ENCODE measurements around the gene CRYGN.
A peak's percentile ranks its signal among the peaks of the same experiment; 100 is the strongest.

Gene CRYGN

DNA sequence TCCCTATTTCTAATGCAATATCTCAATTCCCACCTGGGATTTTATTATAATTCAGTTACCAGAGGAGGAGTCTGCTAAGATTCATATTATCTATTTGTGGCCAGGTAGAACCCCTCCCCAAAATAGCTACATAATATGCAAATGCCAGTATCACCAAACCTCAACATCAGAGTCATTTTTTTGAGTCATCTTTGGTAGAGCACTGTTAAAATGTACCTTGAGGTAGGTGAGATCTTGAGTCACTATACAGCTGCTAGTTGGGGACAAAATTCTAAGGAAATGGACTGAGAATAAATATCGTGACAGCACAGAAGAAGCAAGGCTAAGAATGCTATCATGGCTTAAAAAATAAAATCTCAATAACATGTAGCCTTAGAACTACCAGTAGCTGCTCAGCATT, 4.7 kb upstream of the CRYGN start:
- Histone ChIP-seq H3K18ac (ENCODE audit: low read length) (no peak overlapping the region), H3K27ac (replicated peaks; ENCODE audit: low read length) (no peak overlapping the region), H3K4me1 (ENCODE audit: control insufficient read depth in 2 of 2, insufficient read depth in 1 of 2, low read depth in 1 of 2, low read length in 2 of 2) (peaks cover 6 to 7% of the 10 kb centered on the region in 2 donors), H3K4me2 (ENCODE audit: insufficient read depth, low read length, poor library complexity, severe bottlenecking) (no peak overlapping the region), H3K9me3 (replicated peaks in 1 of 2; ENCODE audit: control insufficient read depth in 2 of 2, insufficient read depth in 1 of 2, low read depth in 1 of 2, low read length in 2 of 2) (peaks cover 0 to 3% of the 10 kb centered on the region in 2 donors), H3K4ac (ENCODE audit: low read length) (no peak overlapping the region), H3K23ac (ENCODE audit: low read depth, low read length, poor library complexity) (no peak overlapping the region), H2AK5ac (ENCODE audit: low read depth, low read length) (no peak overlapping the region), H3K79me1 (ENCODE audit: low read depth, low read length) (no peaks in the 10 kb centered on the region), H4K91ac (ENCODE audit: low read depth, low read length, poor library complexity) (no peak overlapping the region), H2BK15ac (ENCODE audit: low read length) (no peak overlapping the region), H4K8ac (ENCODE audit: low read depth, low read length) (no peak overlapping the region), H2AFZ (ENCODE audit: low read length) (no peak overlapping the region), H3K4me3 (ENCODE audit: low read length in 2 of 2) (no peak overlapping the region), H2BK5ac (ENCODE audit: low read length) (no peak overlapping the region), H3K9ac (ENCODE audit: low read depth, low read length, poor library complexity) (no peak overlapping the region), H3K36me3 (replicated peaks in 1 of 2; ENCODE audit: control insufficient read depth in 2 of 2, insufficient read depth in 2 of 2, low read length in 2 of 2) (no peaks in the 10 kb centered on the region), H3K27me3 (ENCODE audit: control insufficient read depth in 3 of 3, insufficient read depth in 3 of 3, low read depth in 1 of 3, low read length in 3 of 3) (peaks cover 0 to 39% (median 17%) of the 10 kb centered on the region in 3 experiments), H2BK120ac (ENCODE audit: low read depth, low read length) (no peak overlapping the region), H2BK12ac (ENCODE audit: low read length) (no peak overlapping the region), H3K14ac (ENCODE audit: low read length) (no peak overlapping the region)
- DNase-seq (ENCODE audit: low spot score), result no peak
- WGBS, 2 donors (ENCODE audit: extremely low coverage in 2 of 2, insufficient read length in 2 of 2, insufficient replicate concordance in 1 of 2), result no CpG with 5 or more reads among the region's 1 CpG

DNA sequence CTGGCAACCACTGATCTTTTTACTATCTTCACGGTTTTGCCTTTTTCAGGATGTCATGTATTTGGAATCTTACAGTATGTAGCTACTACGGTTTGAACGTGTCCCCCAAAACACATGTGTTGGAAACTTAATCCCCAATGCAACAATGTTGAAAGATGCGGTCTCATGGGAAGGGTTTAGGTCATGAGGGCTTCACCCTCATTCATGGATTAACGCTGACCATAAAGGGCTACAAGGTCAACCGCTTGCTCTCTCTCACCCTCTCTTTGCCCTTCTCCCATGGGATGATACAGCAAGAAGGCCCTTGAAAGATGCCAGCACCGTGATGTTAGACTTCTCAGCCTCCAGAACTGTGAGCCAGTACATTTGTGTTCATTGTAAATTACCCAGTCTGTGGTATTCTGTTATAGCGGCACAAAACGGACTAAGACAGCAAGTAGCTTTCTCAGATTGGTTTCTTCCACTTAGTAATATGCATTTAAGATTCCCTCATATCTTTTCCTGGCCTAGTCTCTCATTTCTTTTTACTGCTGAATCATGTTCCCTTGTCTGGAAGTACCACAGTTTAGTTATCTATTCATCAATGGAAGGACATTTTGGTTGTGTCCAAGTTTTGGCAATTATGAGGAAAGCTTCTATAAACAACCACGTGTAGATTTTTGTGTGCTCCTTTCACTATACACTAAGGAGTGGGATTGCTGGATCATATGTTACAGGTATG, 3.0 kb upstream of the CRYGN start:
- Histone ChIP-seq H2BK5ac (ENCODE audit: low read length) (no peak overlapping the region), H3K4me2 (ENCODE audit: insufficient read depth, low read length, poor library complexity, severe bottlenecking) (no peak overlapping the region), H3K79me1 (ENCODE audit: low read depth, low read length) (no peaks in the 10 kb centered on the region), H2BK15ac (ENCODE audit: low read length) (no peak overlapping the region), H3K9me3 (replicated peaks in 1 of 2; ENCODE audit: control insufficient read depth in 2 of 2, insufficient read depth in 1 of 2, low read depth in 1 of 2, low read length in 2 of 2) (peaks cover 2 to 10% of the 10 kb centered on the region in 2 donors), H4K8ac (ENCODE audit: low read depth, low read length) (no peak overlapping the region), H2AFZ (ENCODE audit: low read length) (no peak overlapping the region), H4K91ac (ENCODE audit: low read depth, low read length, poor library complexity) (no peak overlapping the region), H3K27ac (replicated peaks; ENCODE audit: low read length) (no peak overlapping the region), H3K9ac (ENCODE audit: low read depth, low read length, poor library complexity) (no peak overlapping the region), H3K4me3 (ENCODE audit: low read length in 2 of 2) (no peak overlapping the region), H3K27me3 (ENCODE audit: control insufficient read depth in 3 of 3, insufficient read depth in 3 of 3, low read depth in 1 of 3, low read length in 3 of 3) (peaks cover 0 to 55% (median 11%) of the 10 kb centered on the region in 3 experiments), H2AK5ac (ENCODE audit: low read depth, low read length) (no peak overlapping the region), H2BK12ac (ENCODE audit: low read length) (no peak overlapping the region), H3K18ac (ENCODE audit: low read length) (no peak overlapping the region), H3K23ac (ENCODE audit: low read depth, low read length, poor library complexity) (no peak overlapping the region), H2BK120ac (ENCODE audit: low read depth, low read length) (no peak overlapping the region), H3K4me1 (ENCODE audit: control insufficient read depth in 2 of 2, insufficient read depth in 1 of 2, low read depth in 1 of 2, low read length in 2 of 2) (peaks cover 7 to 10% of the 10 kb centered on the region in 2 donors), H3K4ac (ENCODE audit: low read length) (no peak overlapping the region), H3K36me3 (replicated peaks in 1 of 2; ENCODE audit: control insufficient read depth in 2 of 2, insufficient read depth in 2 of 2, low read length in 2 of 2) (no peaks in the 10 kb centered on the region), H3K14ac (ENCODE audit: low read length) (no peak overlapping the region)
- no CpG with 5 or more reads among the region's 10 CpGs for whole genome bisulfite sequencing, 2 donors (ENCODE audit: extremely low coverage in 2 of 2, insufficient read length in 2 of 2, insufficient replicate concordance in 1 of 2)
- no peak for DNase-seq (ENCODE audit: low spot score)

DNA sequence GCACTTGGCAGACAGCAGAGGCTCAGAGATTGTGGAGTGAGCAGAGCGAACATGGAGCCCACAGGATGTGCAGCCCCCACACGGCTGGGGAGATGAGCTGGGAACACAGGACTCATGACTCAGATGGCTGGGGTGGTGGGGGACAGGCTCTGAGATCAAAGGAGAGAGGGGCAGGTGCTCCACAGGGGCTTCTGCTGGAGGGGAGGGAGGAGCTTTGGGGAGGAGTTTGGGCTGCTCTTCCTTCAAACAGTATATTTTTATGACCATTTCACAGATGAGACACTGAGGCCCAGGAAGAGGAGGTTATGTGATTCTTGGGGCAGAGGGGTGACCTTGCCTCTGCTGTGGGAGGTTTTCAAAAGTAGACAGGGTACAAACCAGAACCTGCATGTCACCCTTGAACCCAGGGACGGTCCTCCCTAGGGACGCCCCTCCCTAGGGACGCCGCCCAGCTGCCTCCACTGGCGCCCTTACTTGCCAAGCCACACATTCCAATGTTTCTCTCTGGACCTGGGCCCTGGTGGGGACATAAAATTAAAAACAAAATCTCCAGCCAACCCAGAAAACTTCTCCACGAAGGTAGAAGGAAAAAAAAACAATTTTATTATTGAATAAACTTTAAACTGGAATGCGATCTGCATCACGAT, 981 bp upstream of the CRYGN start:
- H3K4ac ChIP-seq (ENCODE audit: low read length), result no peak overlapping the region
- H2AK5ac ChIP-seq (ENCODE audit: low read depth, low read length), result peak overlapping the region; percentile 83
- H3K4me1 ChIP-seq (ENCODE audit: control insufficient read depth in 2 of 2, insufficient read depth in 1 of 2, low read depth in 1 of 2, low read length in 2 of 2), result peaks cover 7 to 10% of the 10 kb centered on the region in 2 donors
- peak overlapping the region; percentile 23 for H2AFZ ChIP-seq (ENCODE audit: low read length)
- H3K23ac ChIP-seq (ENCODE audit: low read depth, low read length, poor library complexity), result no peak overlapping the region
- no peak overlapping the region for H3K27ac ChIP-seq (replicated peaks; ENCODE audit: low read length)
- no peaks in the 10 kb centered on the region for H3K79me1 ChIP-seq (ENCODE audit: low read depth, low read length)
- no peak overlapping the region for H3K14ac ChIP-seq (ENCODE audit: low read length)
- peaks cover 2 to 10% of the 10 kb centered on the region in 2 donors for H3K9me3 ChIP-seq (replicated peaks in 1 of 2; ENCODE audit: control insufficient read depth in 2 of 2, insufficient read depth in 1 of 2, low read depth in 1 of 2, low read length in 2 of 2)
- H3K9ac ChIP-seq (ENCODE audit: low read depth, low read length, poor library complexity), result peak overlapping the region; percentile 55
- H3K4me3 ChIP-seq (ENCODE audit: low read length in 2 of 2), result no peak overlapping the region
- no peak for DNase-seq (ENCODE audit: low spot score)
- H3K4me2 ChIP-seq (ENCODE audit: insufficient read depth, low read length, poor library complexity, severe bottlenecking), result no peak overlapping the region
- H2BK5ac ChIP-seq (ENCODE audit: low read length), result no peak overlapping the region
- H4K91ac ChIP-seq (ENCODE audit: low read depth, low read length, poor library complexity), result no peak overlapping the region
- H3K18ac ChIP-seq (ENCODE audit: low read length), result peak overlapping the region; percentile 93
- peaks cover 0 to 71% (median 8%) of the 10 kb centered on the region in 3 experiments for H3K27me3 ChIP-seq (ENCODE audit: control insufficient read depth in 3 of 3, insufficient read depth in 3 of 3, low read depth in 1 of 3, low read length in 3 of 3)
- H3K36me3 ChIP-seq (replicated peaks in 1 of 2; ENCODE audit: control insufficient read depth in 2 of 2, insufficient read depth in 2 of 2, low read length in 2 of 2), result no peaks in the 10 kb centered on the region
- H2BK120ac ChIP-seq (ENCODE audit: low read depth, low read length), result no peak overlapping the region
- H2BK15ac ChIP-seq (ENCODE audit: low read length), result peak overlapping the region; percentile 73
- H2BK12ac ChIP-seq (ENCODE audit: low read length), result peak overlapping the region; percentile 64
- no peak overlapping the region for H4K8ac ChIP-seq (ENCODE audit: low read depth, low read length)
- WGBS, 2 donors (ENCODE audit: extremely low coverage in 2 of 2, insufficient read length in 2 of 2, insufficient replicate concordance in 1 of 2), result no CpG with 5 or more reads among the region's 10 CpGs

DNA sequence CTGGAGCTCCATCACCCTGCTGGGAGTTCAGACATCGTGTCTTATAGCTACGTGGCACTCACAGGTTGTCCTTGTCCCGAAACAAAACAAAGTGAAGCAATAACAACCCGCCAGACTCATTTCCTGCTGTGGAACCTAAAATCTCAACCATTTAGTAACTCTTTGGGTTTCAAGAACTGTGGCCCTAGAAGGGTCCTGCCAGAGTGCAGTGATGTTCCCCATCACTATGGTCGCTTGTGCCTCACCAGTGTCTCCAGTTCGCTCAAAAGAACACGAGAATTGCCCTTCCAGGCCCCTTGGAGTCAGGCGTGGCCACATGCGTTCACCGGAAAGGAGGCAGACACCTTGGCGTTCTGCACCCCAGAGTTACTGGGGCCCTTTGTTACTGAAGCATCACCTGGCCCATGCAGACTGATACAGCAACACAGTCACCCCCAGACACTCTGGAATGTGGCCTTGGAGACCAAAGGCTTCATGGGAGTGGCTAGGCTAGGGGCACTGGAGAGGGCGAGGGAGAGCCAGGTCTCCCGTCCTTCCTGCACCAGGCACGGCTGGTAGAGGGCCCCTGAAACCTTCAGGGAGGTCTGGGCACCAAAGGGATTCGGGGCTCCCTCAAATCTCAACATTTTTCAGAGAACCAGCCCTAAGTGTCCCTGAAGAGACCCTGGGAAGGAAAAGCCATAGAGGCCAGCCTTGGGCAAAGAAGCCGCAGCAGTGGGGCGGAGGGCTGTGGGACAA, 908 bp downstream of the CRYGN start:
- no peak for DNase-seq (ENCODE audit: low spot score)
- H3K36me3 ChIP-seq (replicated peaks in 1 of 2; ENCODE audit: control insufficient read depth in 2 of 2, insufficient read depth in 2 of 2, low read length in 2 of 2), result no peaks in the 10 kb centered on the region
- H2BK120ac ChIP-seq (ENCODE audit: low read depth, low read length), result no peak overlapping the region
- peaks cover 0 to 72% (median 8%) of the 10 kb centered on the region in 3 experiments for H3K27me3 ChIP-seq (ENCODE audit: control insufficient read depth in 3 of 3, insufficient read depth in 3 of 3, low read depth in 1 of 3, low read length in 3 of 3)
- H3K4me3 ChIP-seq (ENCODE audit: low read length in 2 of 2), result peak overlapping the region in 1 of 2 donors; percentile 40
- H3K14ac ChIP-seq (ENCODE audit: low read length), result peak overlapping the region; percentile 48
- peak overlapping the region; percentile 53 for H2AK5ac ChIP-seq (ENCODE audit: low read depth, low read length)
- WGBS, 2 donors (ENCODE audit: extremely low coverage in 2 of 2, insufficient read length in 2 of 2, insufficient replicate concordance in 1 of 2), result no CpG with 5 or more reads among the region's 17 CpGs
- no peak overlapping the region for H4K8ac ChIP-seq (ENCODE audit: low read depth, low read length)
- no peak overlapping the region for H4K91ac ChIP-seq (ENCODE audit: low read depth, low read length, poor library complexity)
- H3K18ac ChIP-seq (ENCODE audit: low read length), result peak overlapping the region; percentile 93
- H3K9me3 ChIP-seq (replicated peaks in 1 of 2; ENCODE audit: control insufficient read depth in 2 of 2, insufficient read depth in 1 of 2, low read depth in 1 of 2, low read length in 2 of 2), result peaks cover 2 to 10% of the 10 kb centered on the region in 2 donors
- peak overlapping the region; percentile 33 for H2BK12ac ChIP-seq (ENCODE audit: low read length)
- no peak overlapping the region for H2BK5ac ChIP-seq (ENCODE audit: low read length)
- H3K4me1 ChIP-seq (ENCODE audit: control insufficient read depth in 2 of 2, insufficient read depth in 1 of 2, low read depth in 1 of 2, low read length in 2 of 2), result peaks cover 7 to 10% of the 10 kb centered on the region in 2 donors
- H3K4ac ChIP-seq (ENCODE audit: low read length), result no peak overlapping the region
- H3K9ac ChIP-seq (ENCODE audit: low read depth, low read length, poor library complexity), result peak overlapping the region; percentile 32
- H3K79me1 ChIP-seq (ENCODE audit: low read depth, low read length), result no peaks in the 10 kb centered on the region
- H3K4me2 ChIP-seq (ENCODE audit: insufficient read depth, low read length, poor library complexity, severe bottlenecking), result no peak overlapping the region
- no peak overlapping the region for H2BK15ac ChIP-seq (ENCODE audit: low read length)
- H3K23ac ChIP-seq (ENCODE audit: low read depth, low read length, poor library complexity), result no peak overlapping the region
- H3K27ac ChIP-seq (replicated peaks; ENCODE audit: low read length), result no peak overlapping the region
- H2AFZ ChIP-seq (ENCODE audit: low read length), result peak overlapping the region; percentile 96
